Posterior cingulate gyrus (tissue), 11 donors: Measurements from ENCODE around the gene MOGAT3.
A peak's percentile ranks its signal among the peaks of the same experiment; 100 is the strongest.
"Not testable (repeated sequence)": the region's sequence is repeated elsewhere in the genome, so short reads cannot be mapped to it uniquely, and the experiment has no call there.

Experiments used
- DNase-seq, 10 donors: peaks; one replicate each; pipeline versions ENCODE4 v3.0.0 to v3.0.0-alpha.2; 2020 to 2021; ENCODE audit warnings: mixed read lengths in 3 of 10
- intact Hi-C: fragments of 100-400 bp; cut with DNase I; formaldehyde crosslinking; loops from one replicate; pipeline ENCODE4 v1.15.1; 2023

MOGAT3 gene

GRCh38 chr7:101207459-101207858 lies 6.6 kb upstream of the MOGAT3 start:
- DNase-seq: no peak

GRCh38 chr7:101206665-101207042 lies 5.8 kb upstream of the MOGAT3 start:
- peak in 1 of 10 donors; percentile 43 for DNase-seq
- intact Hi-C loops: no loop called here

More at GRCh38 chr7:101207459-101207858, 6.6 kb upstream of the MOGAT3 start:
- intact Hi-C loops: no loop called here

- no peak for DNase-seq
- intact Hi-C loops: no loop called here
These were observed 5.2 kb upstream of the MOGAT3 start for GRCh38 chr7:101205901-101206664.

DNA sequence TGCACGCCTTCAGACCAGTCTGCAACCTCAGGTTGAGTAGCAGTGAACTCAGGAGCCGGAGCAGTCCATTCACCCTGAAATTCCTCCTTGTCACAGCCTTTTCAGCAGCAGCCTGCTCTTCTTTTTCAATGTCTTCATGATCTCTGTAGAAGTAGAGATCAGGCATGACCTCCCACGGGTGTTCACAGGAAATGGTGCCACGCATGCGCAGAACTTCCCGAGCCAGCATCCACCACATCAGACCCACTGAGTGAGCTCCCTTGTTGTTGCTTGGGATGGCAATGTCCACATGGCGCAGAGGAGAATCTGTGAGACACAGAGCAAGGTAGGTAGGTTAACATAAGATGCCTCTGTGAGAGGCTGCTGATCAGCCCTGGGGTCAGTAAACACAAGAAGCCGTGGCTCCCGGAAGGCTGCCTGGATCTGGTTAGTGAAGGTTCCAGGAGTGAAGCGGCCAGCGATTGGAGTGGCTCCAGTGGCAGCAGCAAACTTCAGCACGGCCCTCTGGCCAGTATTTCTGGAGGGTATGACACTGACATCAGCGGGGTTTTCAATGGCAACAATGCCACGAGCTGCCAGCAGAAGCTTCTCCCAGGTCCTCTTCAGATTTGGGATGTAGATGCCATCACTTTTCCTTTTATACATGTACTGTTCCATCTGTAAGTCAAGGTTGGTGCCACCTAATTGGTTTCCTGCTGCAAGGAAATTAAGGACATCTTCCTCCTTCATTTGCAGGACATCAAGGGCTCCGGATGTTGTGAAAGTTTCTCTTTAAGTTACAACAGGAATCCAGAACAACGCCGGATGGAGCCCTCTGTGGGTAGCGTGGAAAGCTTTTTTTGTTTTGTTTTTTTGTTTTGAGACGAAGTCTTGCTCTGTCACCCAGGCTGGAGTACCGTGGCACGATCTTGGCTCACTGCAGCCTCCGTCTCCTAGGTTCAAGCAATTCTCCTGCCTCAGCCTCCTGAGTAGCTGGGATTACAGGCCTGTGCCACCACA lies 3.2 kb upstream of the MOGAT3 start:
- DNase-seq, intact Hi-C loops: not testable (repeated sequence)

- no peak for DNase-seq
- intact Hi-C loops: no loop called here
These were observed 1.7 kb upstream of the MOGAT3 start for GRCh38 chr7:101202603-101202918.

- intact Hi-C loops: no loop called here
- DNase-seq: no peak
These were observed 1.1 kb upstream of the MOGAT3 start for GRCh38 chr7:101201695-101202602.

DNA sequence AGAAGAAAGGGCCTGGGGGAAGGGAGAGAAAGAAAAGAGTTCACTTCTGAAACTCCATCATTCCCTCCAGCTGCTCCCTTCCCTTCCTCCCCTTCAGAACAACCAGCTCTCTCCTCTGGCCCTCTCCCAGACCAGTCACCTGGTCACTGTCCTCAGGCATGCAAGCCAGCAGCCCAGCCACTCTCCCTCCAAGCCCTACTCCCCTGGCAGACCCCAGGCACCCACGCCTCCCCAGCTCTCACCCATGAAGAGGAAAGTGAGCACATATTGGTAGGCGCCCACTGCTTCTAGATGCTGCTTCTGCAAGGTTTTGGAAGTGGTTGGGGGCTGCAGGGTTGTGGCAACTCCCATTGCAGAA lies 353 bp downstream of the MOGAT3 start:
- no peak for DNase-seq
- intact Hi-C loops: no loop called here

DNA sequence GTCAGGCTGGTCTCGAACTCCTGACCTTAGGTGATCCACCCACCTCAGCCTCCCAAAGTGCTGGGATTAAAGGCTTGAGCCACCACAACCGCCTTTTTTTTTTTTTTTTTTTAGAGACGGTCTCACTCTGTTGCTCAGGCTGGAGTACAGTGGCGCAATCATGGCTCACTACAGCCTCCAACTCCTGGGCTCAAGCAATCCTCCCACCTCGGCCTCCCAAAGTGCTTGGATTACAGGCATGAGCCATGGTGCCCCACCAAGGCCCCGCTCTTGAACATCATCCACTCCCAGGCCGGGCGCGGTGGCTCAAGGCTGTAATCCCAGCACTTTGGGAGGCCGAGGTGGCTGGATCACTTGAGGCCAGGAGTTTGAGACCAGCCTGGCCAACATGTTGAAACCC lies 1.3 kb downstream of the MOGAT3 start:
- DNase-seq, intact Hi-C loops: not testable (repeated sequence)

- no peak for DNase-seq
- intact Hi-C loops: no loop called here
These were observed 2.4 kb downstream of the MOGAT3 start for GRCh38 chr7:101198476-101198875.

- intact Hi-C loops: no loop called here
These were observed 2.8 kb downstream of the MOGAT3 start for GRCh38 chr7:101197991-101198390.

DNA sequence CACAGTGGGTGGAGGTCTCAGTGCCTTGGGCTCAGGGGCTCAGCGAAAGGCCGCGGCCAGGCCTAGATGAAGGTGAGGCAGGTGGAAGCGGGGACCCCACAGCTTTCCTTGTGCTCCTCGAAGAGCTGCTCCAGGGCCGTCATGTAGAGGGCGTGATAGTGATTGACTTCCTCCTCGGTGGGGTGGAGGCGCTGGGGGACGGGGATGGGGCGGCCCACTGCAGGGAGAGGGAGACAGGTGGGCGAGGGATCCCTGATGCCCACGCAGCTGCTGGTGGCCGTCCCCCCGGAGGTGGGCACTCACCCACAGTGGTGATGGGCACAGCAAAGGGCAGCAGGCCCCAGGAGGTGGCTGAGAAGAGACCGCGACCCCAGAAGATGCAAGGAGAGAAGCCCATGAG lies 5.0 kb downstream of the MOGAT3 start:
- intact Hi-C loops: no loop called here
- DNase-seq: no peak

More at GRCh38 chr7:101197991-101198390, 2.8 kb downstream of the MOGAT3 start:
- no peak for DNase-seq

DNA sequence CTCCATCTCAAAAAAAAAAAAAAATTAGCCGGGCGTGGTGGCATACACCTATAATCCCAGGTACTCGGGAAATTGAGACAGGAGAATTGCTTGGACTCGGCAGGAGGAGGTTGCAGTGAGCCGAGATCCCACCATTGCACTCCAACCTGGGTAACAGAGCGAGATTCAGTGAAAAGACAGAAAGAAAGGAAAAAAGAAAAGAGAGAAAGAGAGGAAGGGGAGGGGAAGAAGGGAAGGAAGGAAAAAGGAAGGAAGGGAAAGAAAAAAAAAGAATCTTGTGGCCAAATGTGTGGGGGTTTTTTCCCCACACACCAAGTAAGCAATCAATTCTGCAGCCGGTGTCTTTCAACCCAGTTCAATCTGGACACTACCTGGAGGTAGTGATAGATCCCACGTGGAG lies 11.7 kb downstream of the MOGAT3 start:
- intact Hi-C loops: no loop called here

GRCh38 chr7:101186844-101187428 lies 13.9 kb downstream of the MOGAT3 start:
- intact Hi-C loops: no loop called here

More for the DNA sequence above, 11.7 kb downstream of the MOGAT3 start:
- no peak for DNase-seq

GRCh38 chr7:101186194-101186593 lies 14.6 kb downstream of the MOGAT3 start:
- DNase-seq: no peak
- intact Hi-C loops: no loop called here

More at GRCh38 chr7:101186844-101187428, 13.9 kb downstream of the MOGAT3 start:
- DNase-seq: no peak

- no peak for DNase-seq
These were observed 15.5 kb downstream of the MOGAT3 start for GRCh38 chr7:101185258-101185839.

GRCh38 chr7:101180130-101180755 lies 20.6 kb downstream of the MOGAT3 start, which contains the start of gene NAT16:
Gene NAT16 (minus strand): TSS chr7:101180293. CDS start chr7:101174807, 5,486 bp downstream.
- intact Hi-C loops: no loop called here
- DNase-seq: no peak

More at GRCh38 chr7:101185258-101185839, 15.5 kb downstream of the MOGAT3 start:
- intact Hi-C loops: no loop called here

GRCh38 chr7:101179713-101180112 lies 21.1 kb downstream of the MOGAT3 start:
- intact Hi-C loops: no loop called here
- DNase-seq: no peak

DNA sequence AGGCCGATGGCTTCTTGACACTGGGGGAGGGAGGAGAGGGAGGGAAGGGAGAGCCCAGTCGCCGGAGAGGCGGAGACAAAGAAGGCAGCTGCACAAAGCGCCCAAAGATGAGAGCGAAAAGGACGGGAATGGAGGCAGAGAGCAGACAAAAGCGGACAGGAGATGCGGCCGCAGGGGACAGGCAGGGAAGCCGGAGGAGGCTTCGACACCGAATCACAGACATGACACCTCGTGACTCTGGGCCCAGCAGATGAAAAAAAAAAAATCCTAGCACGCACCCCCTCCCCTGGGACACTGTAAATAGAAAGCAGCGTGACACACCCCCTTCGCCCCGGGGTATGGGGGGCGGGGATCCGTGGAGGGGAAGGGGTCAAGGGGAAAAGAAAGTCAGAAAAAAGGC lies 21.7 kb downstream of the MOGAT3 start:
- no peak for DNase-seq
- intact Hi-C loops: no loop called here

GRCh38 chr7:101177644-101178043 lies 23.2 kb downstream of the MOGAT3 start:
- no peak for DNase-seq
- intact Hi-C loops: no loop called here
